Ascending aorta (tissue), 2 donors: ENCODE results near the gene TLE2. TPM values are rescaled to one million over a fixed set of nuclear protein-coding genes. Genes with fewer than 3 reads are reported as not detected.

Source experiments
- DNase-seq, 2 donors: peaks; one replicate each; pipeline ENCODE4 v3.0.0-alpha.2; 2019; ENCODE audit warnings: low spot score in 2 of 2
- H3K27ac ChIP-seq, 2 donors: fragments of 200-600 bp; sonication (generic); one replicate each; pipeline ENCODE4 v1.5.1; 2016 to 2017; ENCODE audit warnings: mild to moderate bottlenecking in 1 of 2
- H3K27me3 ChIP-seq: fragments of 200-600 bp; sonication (generic); one replicate; pipeline ENCODE4 v1.5.1; 2017
- H3K36me3 ChIP-seq, 2 donors: fragments of 200-600 bp; sonication (generic); one replicate each; pipeline ENCODE4 v1.5.1; 2016
- H3K4me1 ChIP-seq, 2 donors: fragments of 200-600 bp; sonication (generic); one replicate each; pipeline ENCODE4 v1.5.1; 2016 to 2017; ENCODE audit warnings: mild to moderate bottlenecking in 1 of 2
- H3K4me3 ChIP-seq, 2 donors: fragments of 200-600 bp; sonication (generic); one replicate each; pipeline ENCODE4 v1.5.1; 2016 to 2017; ENCODE audit warnings: mild to moderate bottlenecking in 1 of 2
- H3K9me3 ChIP-seq, 2 donors: fragments of 200-600 bp; sonication (generic); one replicate each; pipeline ENCODE4 v1.5.1; 2016
- intact Hi-C: fragments of 100-400 bp; cut with DNase I; formaldehyde crosslinking; loops from one replicate; pipeline ENCODE4 v1.15.1; 2023
- total RNA-seq: library from RNA; depleted of rRNA; stranded (reverse); fragments of >200 nt; gene quantifications from one replicate; pipeline ENCODE4 v1.1.0, GENCODE V29; 2016
- TF ChIP-seq, protein P1 (sequence below), 3 experiments: fragments of 200-600 bp in 2 of 3; fragments of 450-650 bp in 1 of 3; sonication (generic) in 2 of 3; IDR thresholded peaks; one replicate each; pipeline ENCODE4 v1.5.1; 2016 to 2019; ENCODE audit warnings: antibody characterized with exemption in 3 of 3, mild to moderate bottlenecking in 1 of 3, moderate library complexity in 1 of 3

Gene TLE2
- total RNA-seq, 1 donor from 2014 or later = 86.3 TPM

DNA sequence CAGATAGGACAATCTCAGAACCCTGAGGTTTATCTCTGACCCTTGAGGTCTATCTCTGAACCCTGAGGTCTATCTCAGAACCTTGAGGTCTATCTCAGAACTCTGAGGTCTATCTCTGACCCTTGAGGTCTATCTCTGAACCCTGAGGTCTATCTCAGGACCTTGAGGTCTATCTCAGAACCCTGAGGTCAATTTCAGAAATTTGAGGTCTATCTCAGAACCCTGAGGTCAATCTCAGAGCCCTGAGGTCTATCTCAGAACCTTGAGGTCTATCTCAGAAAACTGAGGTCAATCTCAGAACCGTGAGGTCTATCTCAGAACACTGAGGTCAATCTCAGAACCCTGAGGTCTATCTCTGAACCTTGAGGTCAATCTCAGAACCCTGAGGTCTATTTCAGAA, 2.3 kb downstream of the TLE2 start:
- H3K36me3 ChIP-seq = no peaks in the 10 kb centered on the region
- no peaks in the 10 kb centered on the region for H3K9me3 ChIP-seq
- H3K27ac ChIP-seq = no peak overlapping the region
- DNase-seq = no peak
- H3K27me3 ChIP-seq = no peaks in the 10 kb centered on the region
- no peak overlapping the region for H3K4me3 ChIP-seq
- intact Hi-C loops = no loop called here
- TF ChIP-seq, protein P1, sequence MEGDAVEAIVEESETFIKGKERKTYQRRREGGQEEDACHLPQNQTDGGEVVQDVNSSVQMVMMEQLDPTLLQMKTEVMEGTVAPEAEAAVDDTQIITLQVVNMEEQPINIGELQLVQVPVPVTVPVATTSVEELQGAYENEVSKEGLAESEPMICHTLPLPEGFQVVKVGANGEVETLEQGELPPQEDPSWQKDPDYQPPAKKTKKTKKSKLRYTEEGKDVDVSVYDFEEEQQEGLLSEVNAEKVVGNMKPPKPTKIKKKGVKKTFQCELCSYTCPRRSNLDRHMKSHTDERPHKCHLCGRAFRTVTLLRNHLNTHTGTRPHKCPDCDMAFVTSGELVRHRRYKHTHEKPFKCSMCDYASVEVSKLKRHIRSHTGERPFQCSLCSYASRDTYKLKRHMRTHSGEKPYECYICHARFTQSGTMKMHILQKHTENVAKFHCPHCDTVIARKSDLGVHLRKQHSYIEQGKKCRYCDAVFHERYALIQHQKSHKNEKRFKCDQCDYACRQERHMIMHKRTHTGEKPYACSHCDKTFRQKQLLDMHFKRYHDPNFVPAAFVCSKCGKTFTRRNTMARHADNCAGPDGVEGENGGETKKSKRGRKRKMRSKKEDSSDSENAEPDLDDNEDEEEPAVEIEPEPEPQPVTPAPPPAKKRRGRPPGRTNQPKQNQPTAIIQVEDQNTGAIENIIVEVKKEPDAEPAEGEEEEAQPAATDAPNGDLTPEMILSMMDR (IDR thresholded peaks at IDR 0.05) = no peak
- H3K4me1 ChIP-seq = peaks cover 0 to 4% of the 10 kb centered on the region in 2 donors

DNA sequence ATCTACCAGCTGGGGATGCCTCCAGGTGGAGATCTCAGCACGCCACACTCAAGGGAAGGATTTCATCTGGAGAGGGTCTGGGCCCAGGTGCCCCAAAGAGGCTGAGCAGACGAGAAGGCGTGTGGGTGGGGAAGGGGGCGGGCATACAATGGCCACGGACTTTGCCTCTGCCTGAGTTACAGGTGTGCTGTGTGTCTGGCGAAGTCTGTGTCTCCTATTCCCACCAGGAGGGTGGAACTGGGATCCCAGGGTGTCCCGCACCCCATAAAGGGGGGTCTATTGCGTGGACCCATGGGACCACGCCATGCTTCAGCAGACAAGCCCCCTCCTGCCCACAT, 3.6 kb downstream of the TLE2 start:
- Histone ChIP-seq H3K36me3 (no peaks in the 10 kb centered on the region), H3K4me1 (peaks cover 0 to 4% of the 10 kb centered on the region in 2 donors), H3K27me3 (no peaks in the 10 kb centered on the region), H3K9me3 (no peaks in the 10 kb centered on the region), H3K4me3 (no peak overlapping the region), H3K27ac (no peak overlapping the region)
- TF ChIP-seq, protein P1 (IDR thresholded peaks at IDR 0.05) = no peak
- intact Hi-C loops = no loop called here
- DNase-seq = no peak

DNA sequence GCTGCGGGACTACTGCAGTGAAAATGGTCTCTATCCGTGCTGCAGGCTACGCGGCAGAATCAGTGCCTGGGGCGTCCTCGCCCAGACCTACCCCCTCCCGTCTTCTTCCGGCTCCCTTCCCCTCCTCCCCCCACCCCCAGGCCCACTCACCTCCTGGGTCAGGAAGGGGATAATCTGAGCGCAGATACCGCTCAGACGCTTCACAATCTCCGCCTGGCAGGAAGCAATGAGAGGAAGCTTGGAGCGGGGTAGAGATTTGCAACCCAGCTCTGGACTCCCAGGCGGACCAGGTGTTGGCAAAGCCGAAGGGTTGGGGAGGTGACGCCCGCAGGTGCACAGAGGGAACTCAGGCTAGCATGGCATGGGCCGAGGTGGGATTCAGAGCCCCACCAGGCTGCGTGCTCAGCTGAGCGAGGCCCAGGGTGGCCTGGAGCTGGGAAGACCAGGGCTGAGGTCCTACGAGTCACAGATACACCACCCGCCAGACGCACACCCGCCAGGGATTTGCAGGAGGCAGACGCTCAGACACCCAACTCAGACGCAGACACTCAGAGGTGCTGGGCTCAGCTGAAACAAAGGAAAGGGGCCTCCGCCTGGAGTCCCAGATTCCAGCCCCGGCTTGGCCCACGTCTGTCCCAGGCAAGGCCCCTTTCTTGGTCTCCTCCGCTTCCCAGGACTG, 4.1 kb downstream of the TLE2 start:
- Histone ChIP-seq H3K4me3 (no peak overlapping the region), H3K4me1 (peaks cover 0 to 4% of the 10 kb centered on the region in 2 donors)

DNA sequence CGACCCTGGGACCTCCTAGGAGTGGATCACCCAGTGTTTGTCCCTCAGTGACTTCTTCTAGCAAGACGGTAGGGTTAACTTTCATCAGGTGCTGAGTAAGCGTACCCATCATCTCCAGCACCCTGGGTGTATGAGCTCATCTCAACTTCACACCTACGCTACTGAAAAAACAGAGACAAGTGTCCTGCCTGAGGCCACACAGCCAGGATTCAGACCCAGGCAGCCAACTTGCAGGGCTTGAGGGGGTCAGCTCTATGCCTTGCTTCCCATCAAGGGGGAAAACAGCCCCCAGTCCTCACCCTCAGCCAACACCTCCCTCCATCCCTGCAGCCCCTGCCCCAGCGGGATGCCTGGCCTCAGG, 4.6 kb downstream of the TLE2 start:
- Histone ChIP-seq H3K27me3 (no peaks in the 10 kb centered on the region), H3K9me3 (no peaks in the 10 kb centered on the region), H3K4me3 (no peak overlapping the region), H3K27ac (no peak overlapping the region), H3K36me3 (no peaks in the 10 kb centered on the region), H3K4me1 (peaks cover 0 to under 1% of the 10 kb centered on the region in 2 donors)
- TF ChIP-seq, protein P1 (IDR thresholded peaks at IDR 0.05) = no peak
- no peak for DNase-seq
- intact Hi-C loops = no loop called here

More for the DNA sequence above, 4.1 kb downstream of the TLE2 start:
- TF ChIP-seq, protein P1 (IDR thresholded peaks at IDR 0.05) = no peak
- DNase-seq = no peak
- intact Hi-C loops = no loop called here
- Histone ChIP-seq H3K36me3 (no peaks in the 10 kb centered on the region), H3K27me3 (no peaks in the 10 kb centered on the region), H3K9me3 (no peaks in the 10 kb centered on the region), H3K27ac (no peak overlapping the region)

DNA sequence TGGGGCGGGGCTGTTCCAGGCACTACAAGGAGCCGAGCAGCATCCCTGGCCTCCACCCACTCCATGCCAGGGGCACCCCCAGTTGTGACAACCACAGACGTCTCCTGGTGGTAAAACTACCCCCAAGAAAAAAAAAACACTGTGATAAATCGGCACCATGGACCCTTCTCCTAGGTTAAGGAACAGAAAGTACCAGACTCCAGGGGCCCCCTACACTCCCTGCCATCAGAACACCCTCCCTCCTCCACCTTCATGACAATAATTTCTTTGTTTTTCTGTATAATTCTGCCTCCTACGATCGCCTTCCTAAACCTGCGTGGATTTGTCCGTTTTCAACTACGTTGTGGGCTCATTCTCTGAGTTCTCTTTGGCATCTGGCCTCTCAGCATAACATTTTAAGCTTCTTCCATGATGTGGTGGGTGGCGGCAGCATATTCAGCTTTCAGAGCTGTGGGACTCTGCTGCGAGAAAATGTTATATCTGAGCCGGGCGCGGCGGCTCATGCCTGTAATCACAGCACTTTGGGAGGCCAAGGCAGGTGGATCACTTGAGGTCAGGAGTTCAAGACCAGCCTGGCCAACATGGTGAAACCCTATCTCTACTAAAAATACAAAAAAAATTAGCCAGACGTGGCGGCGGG, 8.6 kb downstream of the TLE2 start:
- TF ChIP-seq, protein P1 (IDR thresholded peaks at IDR 0.05) = no peak
- Histone ChIP-seq H3K27ac (no peak overlapping the region), H3K27me3 (no peaks in the 10 kb centered on the region)

More for the DNA sequence above, 8.6 kb downstream of the TLE2 start:
- Histone ChIP-seq H3K9me3 (no peaks in the 10 kb centered on the region), H3K36me3 (no peaks in the 10 kb centered on the region), H3K4me3 (no peak overlapping the region), H3K4me1 (no peaks in the 10 kb centered on the region)
- intact Hi-C loops = no loop called here
- DNase-seq = no peak
